Measurements from ENCODE around the gene KCNMA1.

The KCNMA1 gene

GRCh38 chr10:77474386-77474785, 163.2 kb downstream of the KCNMA1 start:
- no peaks in the 10 kb centered on the region for H3K9me3 Mint-ChIP-seq
- H3K4me1 Mint-ChIP-seq (ENCODE audit: low read depth) = no peaks in the 10 kb centered on the region
- H3K4me3 Mint-ChIP-seq = no peak overlapping the region
- H3K27me3 Mint-ChIP-seq = no peaks in the 10 kb centered on the region
- no peaks in the 10 kb centered on the region for H3K36me3 Mint-ChIP-seq (ENCODE audit: low read depth)
- no peak overlapping the region for H3K27ac Mint-ChIP-seq

DNA sequence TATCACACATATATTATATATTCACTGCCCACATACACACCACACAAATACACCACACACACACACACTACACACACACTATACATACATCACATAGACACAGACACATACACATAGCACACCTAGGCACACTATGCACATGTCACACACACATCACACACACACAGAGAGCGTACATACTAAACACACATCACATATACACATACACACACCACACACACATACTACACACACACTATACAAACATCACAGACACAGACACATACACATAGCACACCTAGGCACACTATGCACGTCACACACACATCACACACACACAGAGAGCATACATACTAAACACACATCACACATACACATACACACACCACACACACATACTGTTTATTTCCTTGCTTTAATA, 165.5 kb downstream of the KCNMA1 start:
- Mint-ChIP-seq H3K4me3 (no peak overlapping the region), H3K4me1 (ENCODE audit: low read depth) (no peaks in the 10 kb centered on the region), H3K27ac (no peak overlapping the region), H3K9me3 (no peaks in the 10 kb centered on the region), H3K36me3 (ENCODE audit: low read depth) (no peaks in the 10 kb centered on the region), H3K27me3 (no peaks in the 10 kb centered on the region)

- H3K27ac Mint-ChIP-seq = no peak overlapping the region
- H3K4me1 Mint-ChIP-seq (ENCODE audit: low read depth) = no peaks in the 10 kb centered on the region
- H3K4me3 Mint-ChIP-seq = no peak overlapping the region
- H3K9me3 Mint-ChIP-seq = no peaks in the 10 kb centered on the region
- no peaks in the 10 kb centered on the region for H3K36me3 Mint-ChIP-seq (ENCODE audit: low read depth)
- H3K27me3 Mint-ChIP-seq = no peaks in the 10 kb centered on the region
Observed at GRCh38 chr10:77471069-77471536, 166.5 kb downstream of the KCNMA1 start.

GRCh38 chr10:77467422-77467963, 170.1 kb downstream of the KCNMA1 start:
- H3K27ac Mint-ChIP-seq = no peak overlapping the region
- no peak overlapping the region for H3K4me3 Mint-ChIP-seq
- H3K36me3 Mint-ChIP-seq (ENCODE audit: low read depth) = no peaks in the 10 kb centered on the region
- no peaks in the 10 kb centered on the region for H3K4me1 Mint-ChIP-seq (ENCODE audit: low read depth)
- no peaks in the 10 kb centered on the region for H3K27me3 Mint-ChIP-seq
- no peaks in the 10 kb centered on the region for H3K9me3 Mint-ChIP-seq

GRCh38 chr10:77463967-77464745, 173.5 kb downstream of the KCNMA1 start:
- no peak overlapping the region for H3K27ac Mint-ChIP-seq
- no peak overlapping the region for H3K4me3 Mint-ChIP-seq

GRCh38 chr10:77463499-77463898, 174.1 kb downstream of the KCNMA1 start:
- H3K27ac Mint-ChIP-seq = no peak overlapping the region
- H3K4me3 Mint-ChIP-seq = no peak overlapping the region
- no peaks in the 10 kb centered on the region for H3K27me3 Mint-ChIP-seq
- no peaks in the 10 kb centered on the region for H3K36me3 Mint-ChIP-seq (ENCODE audit: low read depth)
- no peaks in the 10 kb centered on the region for H3K9me3 Mint-ChIP-seq
- no peaks in the 10 kb centered on the region for H3K4me1 Mint-ChIP-seq (ENCODE audit: low read depth)

More at GRCh38 chr10:77463967-77464745, 173.5 kb downstream of the KCNMA1 start:
- no peaks in the 10 kb centered on the region for H3K4me1 Mint-ChIP-seq (ENCODE audit: low read depth)
- no peaks in the 10 kb centered on the region for H3K36me3 Mint-ChIP-seq (ENCODE audit: low read depth)
- no peaks in the 10 kb centered on the region for H3K9me3 Mint-ChIP-seq
- H3K27me3 Mint-ChIP-seq = no peaks in the 10 kb centered on the region

DNA sequence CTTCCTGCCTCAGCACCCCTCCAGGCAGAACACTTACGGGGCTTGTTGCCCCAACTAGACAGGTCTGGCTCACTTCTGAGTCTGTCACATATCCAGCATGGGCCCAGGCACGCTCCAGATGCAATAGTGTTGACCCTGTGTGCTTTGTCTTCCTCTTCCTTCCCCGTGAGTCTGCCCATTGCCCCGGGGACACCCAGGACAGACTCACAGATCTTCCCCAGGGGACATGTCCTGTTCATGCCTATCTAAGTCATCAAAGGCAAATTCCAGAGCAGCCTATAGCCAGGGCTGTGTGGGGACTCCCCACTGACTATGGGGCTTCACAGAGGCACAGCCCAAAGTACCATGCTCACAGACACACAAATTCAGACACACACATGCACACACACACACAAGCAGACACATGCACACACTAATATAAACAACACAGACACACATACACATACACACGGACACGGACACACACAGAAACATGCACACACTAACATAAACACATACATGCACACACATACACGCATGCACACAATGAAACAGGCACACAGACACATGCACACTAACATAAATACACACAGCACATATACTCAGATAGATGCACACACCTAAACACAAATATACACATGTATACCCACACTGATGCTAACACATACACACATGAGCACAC, 175.8 kb downstream of the KCNMA1 start:
- H3K27ac Mint-ChIP-seq = no peak overlapping the region
- H3K9me3 Mint-ChIP-seq = no peaks in the 10 kb centered on the region
- H3K36me3 Mint-ChIP-seq (ENCODE audit: low read depth) = no peaks in the 10 kb centered on the region
- no peak overlapping the region for H3K4me3 Mint-ChIP-seq
- no peaks in the 10 kb centered on the region for H3K4me1 Mint-ChIP-seq (ENCODE audit: low read depth)
- no peaks in the 10 kb centered on the region for H3K27me3 Mint-ChIP-seq

DNA sequence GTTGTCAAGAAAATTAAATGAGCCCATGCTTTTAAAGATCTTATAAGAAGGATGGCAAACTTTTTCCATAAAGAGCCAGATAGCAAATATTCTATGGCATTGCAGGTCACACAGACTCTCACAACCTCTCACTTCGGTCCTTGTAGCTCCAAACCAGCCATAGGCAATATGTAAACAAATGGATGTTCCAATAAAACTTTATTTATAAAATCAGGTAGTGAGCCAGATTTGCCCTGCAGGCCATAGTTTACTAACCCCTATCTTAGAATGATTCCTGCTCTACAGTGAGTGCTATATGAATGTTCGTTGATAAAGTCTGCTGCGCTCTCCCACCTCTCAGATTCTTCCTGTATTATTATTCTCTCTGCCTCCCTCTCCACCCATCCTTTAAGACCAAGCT, 177.7 kb downstream of the KCNMA1 start:
- no peaks in the 10 kb centered on the region for H3K27me3 Mint-ChIP-seq

GRCh38 chr10:77458986-77459590, 178.5 kb downstream of the KCNMA1 start:
- Mint-ChIP-seq H3K36me3 (ENCODE audit: low read depth) (no peaks in the 10 kb centered on the region), H3K9me3 (no peaks in the 10 kb centered on the region), H3K4me1 (ENCODE audit: low read depth) (no peaks in the 10 kb centered on the region), H3K4me3 (no peak overlapping the region), H3K27ac (no peak overlapping the region), H3K27me3 (no peaks in the 10 kb centered on the region)

More for the DNA sequence above, 177.7 kb downstream of the KCNMA1 start:
- no peaks in the 10 kb centered on the region for H3K9me3 Mint-ChIP-seq
- no peaks in the 10 kb centered on the region for H3K36me3 Mint-ChIP-seq (ENCODE audit: low read depth)
- no peak overlapping the region for H3K4me3 Mint-ChIP-seq
- no peak overlapping the region for H3K27ac Mint-ChIP-seq
- no peaks in the 10 kb centered on the region for H3K4me1 Mint-ChIP-seq (ENCODE audit: low read depth)

DNA sequence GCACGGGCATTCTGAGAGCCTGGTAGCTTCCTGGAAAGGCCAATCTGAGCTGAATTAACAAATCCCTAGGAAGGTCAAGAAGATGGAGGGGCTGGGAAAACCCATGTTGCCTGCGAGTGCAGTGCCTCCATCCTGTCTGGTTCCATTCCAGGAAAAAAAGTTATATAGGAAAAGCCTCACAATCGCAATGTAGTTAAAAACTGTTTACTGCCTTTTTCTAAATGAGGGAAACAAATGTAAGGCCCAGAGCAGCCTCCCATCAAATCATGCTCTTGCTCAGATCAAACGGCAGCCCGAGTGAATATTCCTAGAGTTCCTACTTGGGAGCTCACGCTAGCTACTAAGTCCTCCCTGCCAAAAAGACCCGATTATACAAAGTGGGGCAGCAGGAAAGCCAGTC, 179.9 kb downstream of the KCNMA1 start:
- Mint-ChIP-seq H3K9me3 (no peaks in the 10 kb centered on the region), H3K4me3 (no peak overlapping the region), H3K27me3 (no peaks in the 10 kb centered on the region), H3K36me3 (ENCODE audit: low read depth) (no peaks in the 10 kb centered on the region), H3K4me1 (ENCODE audit: low read depth) (no peaks in the 10 kb centered on the region), H3K27ac (no peak overlapping the region)

- Mint-ChIP-seq H3K4me1 (ENCODE audit: low read depth) (no peaks in the 10 kb centered on the region), H3K36me3 (ENCODE audit: low read depth) (no peaks in the 10 kb centered on the region), H3K4me3 (no peak overlapping the region), H3K27me3 (no peaks in the 10 kb centered on the region), H3K27ac (no peak overlapping the region), H3K9me3 (no peaks in the 10 kb centered on the region)
Observed at GRCh38 chr10:77457266-77457665, 180.3 kb downstream of the KCNMA1 start.

GRCh38 chr10:77456414-77456813, 181.2 kb downstream of the KCNMA1 start:
- H3K27ac Mint-ChIP-seq = no peak overlapping the region
- H3K9me3 Mint-ChIP-seq = no peaks in the 10 kb centered on the region
- no peaks in the 10 kb centered on the region for H3K4me1 Mint-ChIP-seq (ENCODE audit: low read depth)
- H3K4me3 Mint-ChIP-seq = no peak overlapping the region
- no peaks in the 10 kb centered on the region for H3K36me3 Mint-ChIP-seq (ENCODE audit: low read depth)
- no peaks in the 10 kb centered on the region for H3K27me3 Mint-ChIP-seq

DNA sequence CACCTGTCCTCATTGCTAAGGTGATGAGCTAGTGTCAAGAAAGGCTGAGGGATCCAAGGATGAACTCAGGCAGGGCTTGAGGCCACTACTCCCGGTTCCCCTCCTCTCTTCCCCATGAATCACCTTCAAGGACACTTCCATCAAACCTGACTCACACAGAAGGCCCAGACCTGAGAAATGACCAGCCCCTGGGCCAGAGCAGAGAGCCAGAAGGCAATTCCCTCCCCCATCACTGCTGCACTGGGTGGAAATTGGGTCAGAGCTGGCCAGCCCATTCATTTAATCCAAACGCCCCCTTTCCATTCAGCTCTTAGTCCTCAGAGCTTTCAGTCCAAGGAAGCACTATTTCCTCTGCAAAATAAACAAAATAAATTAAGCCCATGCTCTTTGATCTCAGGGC, 182.0 kb downstream of the KCNMA1 start:
- Mint-ChIP-seq H3K4me1 (ENCODE audit: low read depth) (no peaks in the 10 kb centered on the region), H3K27ac (no peak overlapping the region), H3K36me3 (ENCODE audit: low read depth) (no peaks in the 10 kb centered on the region), H3K27me3 (no peaks in the 10 kb centered on the region), H3K4me3 (no peak overlapping the region), H3K9me3 (no peaks in the 10 kb centered on the region)

- H3K4me3 Mint-ChIP-seq = no peak overlapping the region
- no peaks in the 10 kb centered on the region for H3K4me1 Mint-ChIP-seq (ENCODE audit: low read depth)
- H3K36me3 Mint-ChIP-seq (ENCODE audit: low read depth) = no peaks in the 10 kb centered on the region
- H3K9me3 Mint-ChIP-seq = no peaks in the 10 kb centered on the region
- H3K27me3 Mint-ChIP-seq = no peaks in the 10 kb centered on the region
- H3K27ac Mint-ChIP-seq = no peak overlapping the region
Observed at GRCh38 chr10:77452952-77453564, 184.6 kb downstream of the KCNMA1 start.

DNA sequence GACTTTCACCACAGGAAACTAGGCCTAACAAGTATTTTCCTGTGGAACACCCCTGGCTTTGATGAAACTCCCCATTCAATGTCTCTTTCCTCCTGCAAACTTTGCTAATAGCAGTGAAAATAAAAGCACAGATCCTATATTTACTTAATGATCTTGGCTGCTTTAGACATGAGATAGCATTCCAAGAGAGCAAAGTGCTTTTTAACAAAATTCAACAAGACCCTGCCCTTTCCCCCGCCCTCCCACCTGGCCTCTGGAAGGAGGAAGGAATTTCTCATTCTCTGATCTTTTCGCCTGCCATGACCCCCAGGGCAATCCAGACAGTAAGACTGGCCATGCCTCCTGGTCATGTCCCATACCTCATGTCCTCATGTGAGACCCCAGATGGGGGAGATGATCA, 185.7 kb downstream of the KCNMA1 start:
- H3K4me1 Mint-ChIP-seq (ENCODE audit: low read depth) = no peaks in the 10 kb centered on the region
- no peaks in the 10 kb centered on the region for H3K36me3 Mint-ChIP-seq (ENCODE audit: low read depth)
- H3K27me3 Mint-ChIP-seq = no peaks in the 10 kb centered on the region
- no peak overlapping the region for H3K27ac Mint-ChIP-seq
- H3K4me3 Mint-ChIP-seq = no peak overlapping the region
- no peaks in the 10 kb centered on the region for H3K9me3 Mint-ChIP-seq
